Panc1 (cell line): ENCODE data around the gene LINC00237. TPM values are rescaled to one million over a fixed set of nuclear protein-coding genes. Genes with fewer than 3 reads are reported as not detected.

Experiments used
- ATAC-seq: fragments of 200-7000 bp; cut with Tn5 transposase; 2 replicates; pipeline ENCODE4 v1.9.1; 2020; ENCODE audit warnings: mild to moderate bottlenecking, moderate library complexity
- Bru-seq: library from RNA; stranded (reverse); fragments of 400-500 nt; gene quantifications from one replicate; lab custom pipeline; 2021; lab: Mats Ljungman, UMichigan
- BruChase-seq, 2 experiments: library from RNA; stranded (reverse); fragments of 400-500 nt; gene quantifications; one replicate each; lab custom pipeline; 2021; lab: Mats Ljungman, UMichigan
- BruUV-seq: library from RNA; stranded (reverse); fragments of 400-500 nt; replicated peaks from 2 replicates; lab custom pipeline; 2021; lab: Mats Ljungman, UMichigan
- CTCF ChIA-PET: fragments of 300-600 bp; sonication (Branson Sonifier 250); formaldehyde crosslinking; loops from one replicate; lab custom pipeline; 2022; ENCODE audit warnings: antibody characterized with exemption; lab: Charles Lee
- POLR2A ChIA-PET: fragments of 300-600 bp; sonication (Branson Sonifier 250); formaldehyde crosslinking; loops from one replicate; lab custom pipeline; 2022; ENCODE audit warnings: antibody characterized with exemption; lab: Charles Lee
- DNase-seq: peaks from one replicate; pipeline ENCODE4 v3.0.0-alpha.2; 2010; ENCODE audit warnings: low read depth, low spot score
- H3K27ac ChIP-seq: 2 replicates; pipeline ENCODE4 v1.5.1; 2011; ENCODE audit warnings: mild to moderate bottlenecking, low read length, inconsistent platforms
- H3K27me3 ChIP-seq: fragments of 200-500 bp; sonication (Bioruptor generic); 2 replicates; pipeline ENCODE4 v1.6.0; 2014; ENCODE audit warnings: low read length, inconsistent platforms; ENCODE audit not compliant: control insufficient read depth, insufficient read depth
- H3K36me3 ChIP-seq: fragments of 200-500 bp; sonication (Bioruptor generic); 2 replicates; pipeline ENCODE4 v1.5.1; 2014; ENCODE audit warnings: inconsistent platforms, mild to moderate bottlenecking, low read length, moderate library complexity; ENCODE audit not compliant: control insufficient read depth, insufficient read depth
- H3K4me1 ChIP-seq: 2 replicates; pipeline ENCODE4 v1.5.1; 2011; ENCODE audit warnings: inconsistent platforms, mild to moderate bottlenecking, low read length, moderate library complexity; ENCODE audit not compliant: control insufficient read depth, insufficient read depth
- H3K4me3 ChIP-seq, 2 experiments: 2 replicates each; pipeline ENCODE4 v1.5.1; 2011 to 2012; ENCODE audit warnings: low read depth in 2 of 2, low read length in 2 of 2, mild to moderate bottlenecking in 2 of 2, inconsistent platforms in 1 of 2, moderate library complexity in 1 of 2
- H3K9me3 ChIP-seq: fragments of 200-500 bp; sonication (Bioruptor generic); 2 replicates; pipeline ENCODE4 v1.5.1; 2014; ENCODE audit warnings: low read depth, mild to moderate bottlenecking, inconsistent platforms, low read length, moderate library complexity; ENCODE audit not compliant: control insufficient read depth, insufficient read depth
- CTCF ChIP-seq: fragments of 450-650 bp; IDR thresholded peaks from 2 replicates; pipeline ENCODE4 v1.5.1; 2017; ENCODE audit warnings: mild to moderate bottlenecking
- POLR2AphosphoS5 ChIP-seq: IDR thresholded peaks from 2 replicates; pipeline ENCODE4 v1.6.1; 2012; ENCODE audit warnings: mild to moderate bottlenecking, low read depth, low read length, moderate library complexity
- REST ChIP-seq, 2 experiments: IDR thresholded peaks; 2 replicates each; pipeline ENCODE4 v1.6.1; 2011 to 2012; ENCODE audit warnings: low read depth in 2 of 2, control low read depth in 1 of 2, low read length in 1 of 2, mild to moderate bottlenecking in 1 of 2, moderate library complexity in 1 of 2; ENCODE audit not compliant: insufficient read depth in 1 of 2
- SIN3A ChIP-seq: IDR thresholded peaks from 2 replicates; pipeline ENCODE4 v1.6.1; 2012; ENCODE audit warnings: low read depth, mild to moderate bottlenecking, low read length, moderate library complexity, borderline replicate concordance; ENCODE audit not compliant: insufficient read depth
- TCF7L2 ChIP-seq: IDR thresholded peaks from 2 replicates; pipeline ENCODE4 v1.6.1; 2011; ENCODE audit warnings: mild to moderate bottlenecking, low read depth, low read length, inconsistent platforms
- in situ Hi-C: cut with HindIII; loops from 2 replicates; pipeline ENCODE4 v1.10.0; 2016; ENCODE audit warnings: low sequenced_read_pairs, low pct_unique_long_range_greater_than_20kb
- intact Hi-C: fragments of 100-400 bp; cut with micrococcal nuclease; formaldehyde crosslinking; loops from one replicate; pipeline ENCODE4 v1.10.0; 2022; ENCODE audit not compliant: unreplicated experiment
- long read RNA-seq: library from polyadenylated mRNA; unstranded; transcript quantifications from one replicate; pipeline ENCODE4 v2.0.0, GENCODE V29; 2021; ENCODE audit not compliant: unreplicated experiment
- polyA plus RNA-seq: library from polyadenylated mRNA; unstranded; fragments of >200 nt; gene quantifications from one replicate; pipeline ENCODE4 v1.2.1, GENCODE V29; 2012; ENCODE audit warnings: missing spikeins; ENCODE audit not compliant: insufficient read length
- total RNA-seq: library from RNA; stranded (reverse); gene quantifications from one replicate; pipeline ENCODE4 v1.2.1, GENCODE V29; 2021; ENCODE audit not compliant: unreplicated experiment

The LINC00237 gene
- total RNA-seq = not detected
- not detected for polyA plus RNA-seq
- Bru-seq, nascent RNA = not detected
- BruChase-seq, experiment 1, labeled RNA remaining after a 2-hour chase = percentile 5 among the genes with signal in this experiment
- not detected for BruChase-seq, experiment 2, labeled RNA remaining after a 6-hour chase
- long read RNA-seq = 0 reads

- no TSS peak for BruUV-seq
- intact Hi-C loops = no loop called here
- POLR2A ChIA-PET = no interaction called here
These were observed at the start of gene LINC00237 for GRCh38 chr20:21106171-21107017. Gene LINC00237, minus strand, starts transcription at chr20:21106358.

More at GRCh38 chr20:21106171-21107017, at the start of gene LINC00237:
- ATAC-seq = no peak
- CTCF ChIA-PET = no interaction called here
- peaks cover 2% of the 10 kb centered on the region; the same call in 1 of the 2 replicates for H3K27me3 ChIP-seq
- in situ Hi-C loops = no loop called here
- no peaks in the 10 kb centered on the region for H3K9me3 ChIP-seq
- no peak within 1 kb of the TSS for H3K27ac ChIP-seq
- TF ChIP-seq CTCF (no peak), SIN3A (no peak), TCF7L2 (no peak), POLR2AphosphoS5 (no peak), REST (IDR thresholded peaks at IDR 0.05; ENCODE audit: insufficient read depth in 1 of 2, low read depth in 2 of 2, low read length in 1 of 2) (no peak)
- H3K36me3 ChIP-seq = no peaks in the 10 kb centered on the region
- no peaks in the 10 kb centered on the region for H3K4me1 ChIP-seq
- DNase-seq = no peak
- no peak within 1 kb of the TSS for H3K4me3 ChIP-seq
